Measurements from ENCODE around the gene DCHS2.

Gene DCHS2

GRCh38 chr4:154425514-154425913 is 66.1 kb downstream of the DCHS2 start:
- no peak for DNase-seq (ENCODE audit: low read depth in 2 of 2)
- no peak for TF ChIP-seq CTCF (IDR thresholded peaks at IDR 0.05; ENCODE audit: low read depth, low read length)
- H3K4me3 ChIP-seq (replicated peaks in 1 of 2; ENCODE audit: low read depth in 2 of 2, low read length in 2 of 2), result no peak overlapping the region

GRCh38 chr4:154424810-154425484 is 66.7 kb downstream of the DCHS2 start:
- no peak overlapping the region for H3K4me3 ChIP-seq (replicated peaks in 1 of 2; ENCODE audit: low read depth in 2 of 2, low read length in 2 of 2)
- no peak for DNase-seq (ENCODE audit: low read depth in 2 of 2)
- TF ChIP-seq CTCF (IDR thresholded peaks at IDR 0.05; ENCODE audit: low read depth, low read length), result no peak

GRCh38 chr4:154422152-154422551 is 69.4 kb downstream of the DCHS2 start:
- H3K4me3 ChIP-seq (replicated peaks in 1 of 2; ENCODE audit: low read depth in 2 of 2, low read length in 2 of 2), result no peak overlapping the region
- no peak for DNase-seq (ENCODE audit: low read depth in 2 of 2)
- TF ChIP-seq CTCF (IDR thresholded peaks at IDR 0.05; ENCODE audit: low read depth, low read length), result no peak

- no peak overlapping the region for H3K4me3 ChIP-seq (replicated peaks in 1 of 2; ENCODE audit: low read depth in 2 of 2, low read length in 2 of 2)
These were observed 70.0 kb downstream of the DCHS2 start for GRCh38 chr4:154421618-154422017.

GRCh38 chr4:154417373-154417673 is 74.3 kb downstream of the DCHS2 start:
- H3K4me3 ChIP-seq (replicated peaks in 1 of 2; ENCODE audit: low read depth in 2 of 2, low read length in 2 of 2), result no peak overlapping the region
- no peak for DNase-seq (ENCODE audit: low read depth in 2 of 2)
- no peak for TF ChIP-seq CTCF (IDR thresholded peaks at IDR 0.05; ENCODE audit: low read depth, low read length)

More at GRCh38 chr4:154421618-154422017, 70.0 kb downstream of the DCHS2 start:
- no peak for DNase-seq (ENCODE audit: low read depth in 2 of 2)
- no peak for TF ChIP-seq CTCF (IDR thresholded peaks at IDR 0.05; ENCODE audit: low read depth, low read length)

GRCh38 chr4:154416190-154416547 is 75.4 kb downstream of the DCHS2 start:
- peak overlapping the region; percentile 42 to 51 for H3K4me3 ChIP-seq (replicated peaks in 1 of 2; ENCODE audit: low read depth in 2 of 2, low read length in 2 of 2)
- no peak for TF ChIP-seq CTCF (IDR thresholded peaks at IDR 0.05; ENCODE audit: low read depth, low read length)
- peak; percentile 0 to 1 for DNase-seq (ENCODE audit: low read depth in 2 of 2)

GRCh38 chr4:154415313-154415712 is 76.3 kb downstream of the DCHS2 start:
- no peak overlapping the region for H3K4me3 ChIP-seq (replicated peaks in 1 of 2; ENCODE audit: low read depth in 2 of 2, low read length in 2 of 2)
- no peak for TF ChIP-seq CTCF (IDR thresholded peaks at IDR 0.05; ENCODE audit: low read depth, low read length)
- DNase-seq (ENCODE audit: low read depth in 2 of 2), result no peak
